ENCODE data around the gene MAT2B. TPM values are rescaled to one million over a fixed set of nuclear protein-coding genes. Genes with fewer than 3 reads are reported as not detected.
A peak's percentile ranks its signal among the peaks of the same experiment; 100 is the strongest.

MAT2B gene
- total and polyA plus RNA-seq, 9 of the 15 experiments (the other 6 are each of a cell fraction or from before 2014, with no cell fraction given): 32.0 to 57.7 (median 43.6) TPM

- TF ChIP-seq SRSF3 (IDR thresholded peaks at IDR 0.05; ENCODE audit: insufficient read depth, low read length): no peak
- TF ChIP-seq ZNF274 (IDR thresholded peaks at IDR 0.05; ENCODE audit: borderline replicate concordance, low read depth, low read length): no peak
- no peak for TF ChIP-seq XRCC3 (IDR thresholded peaks at IDR 0.05)
- TF ChIP-seq RBBP5 (IDR thresholded peaks at IDR 0.05; ENCODE audit: borderline replicate concordance, insufficient read depth, low read length, poor library complexity, severe bottlenecking): peak; percentile 87
- TF ChIP-seq BCOR (IDR thresholded peaks at IDR 0.05): no peak
- TF ChIP-seq ZNF780A (CRISPR knock-in tag; IDR thresholded peaks at IDR 0.05): no peak
- TF ChIP-seq SRSF9 (IDR thresholded peaks at IDR 0.05; ENCODE audit: borderline replicate concordance, low read depth, low read length): no peak
- TF ChIP-seq CHD2 (IDR thresholded peaks at IDR 0.05; ENCODE audit: low read depth, low read length): no peak
- peak; percentile 99 for TF ChIP-seq POLR2G (IDR thresholded peaks at IDR 0.05; ENCODE audit: low read depth, low read length)
- no peak for TF ChIP-seq HIVEP1 (CRISPR knock-in tag; IDR thresholded peaks at IDR 0.05)
- peak; percentile 98 for TF ChIP-seq POLR2A (conservative IDR thresholded peaks at IDR 0.05)
- TF ChIP-seq LEF1 (IDR thresholded peaks at IDR 0.05): 0 out of 2 replicates have a peak, but pooled peaks have one; percentile 22
- TF ChIP-seq ERF (CRISPR knock-in tag; IDR thresholded peaks at IDR 0.05): peak; percentile 46; the same call in 1 of the 2 replicates
- TF ChIP-seq, protein P1, sequence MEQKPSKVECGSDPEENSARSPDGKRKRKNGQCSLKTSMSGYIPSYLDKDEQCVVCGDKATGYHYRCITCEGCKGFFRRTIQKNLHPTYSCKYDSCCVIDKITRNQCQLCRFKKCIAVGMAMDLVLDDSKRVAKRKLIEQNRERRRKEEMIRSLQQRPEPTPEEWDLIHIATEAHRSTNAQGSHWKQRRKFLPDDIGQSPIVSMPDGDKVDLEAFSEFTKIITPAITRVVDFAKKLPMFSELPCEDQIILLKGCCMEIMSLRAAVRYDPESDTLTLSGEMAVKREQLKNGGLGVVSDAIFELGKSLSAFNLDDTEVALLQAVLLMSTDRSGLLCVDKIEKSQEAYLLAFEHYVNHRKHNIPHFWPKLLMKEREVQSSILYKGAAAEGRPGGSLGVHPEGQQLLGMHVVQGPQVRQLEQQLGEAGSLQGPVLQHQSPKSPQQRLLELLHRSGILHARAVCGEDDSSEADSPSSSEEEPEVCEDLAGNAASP (IDR thresholded peaks at IDR 0.05): no peak
- TF ChIP-seq PREB (CRISPR knock-in tag; IDR thresholded peaks at IDR 0.05): no peak
- TF ChIP-seq CBFB (CRISPR knock-in tag; IDR thresholded peaks at IDR 0.05): no peak
- peak; percentile 20 for TF ChIP-seq CHD1 (IDR thresholded peaks at IDR 0.05; ENCODE audit: low read length)
- TF ChIP-seq, protein P2, sequence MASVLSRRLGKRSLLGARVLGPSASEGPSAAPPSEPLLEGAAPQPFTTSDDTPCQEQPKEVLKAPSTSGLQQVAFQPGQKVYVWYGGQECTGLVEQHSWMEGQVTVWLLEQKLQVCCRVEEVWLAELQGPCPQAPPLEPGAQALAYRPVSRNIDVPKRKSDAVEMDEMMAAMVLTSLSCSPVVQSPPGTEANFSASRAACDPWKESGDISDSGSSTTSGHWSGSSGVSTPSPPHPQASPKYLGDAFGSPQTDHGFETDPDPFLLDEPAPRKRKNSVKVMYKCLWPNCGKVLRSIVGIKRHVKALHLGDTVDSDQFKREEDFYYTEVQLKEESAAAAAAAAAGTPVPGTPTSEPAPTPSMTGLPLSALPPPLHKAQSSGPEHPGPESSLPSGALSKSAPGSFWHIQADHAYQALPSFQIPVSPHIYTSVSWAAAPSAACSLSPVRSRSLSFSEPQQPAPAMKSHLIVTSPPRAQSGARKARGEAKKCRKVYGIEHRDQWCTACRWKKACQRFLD (CRISPR knock-in tag; IDR thresholded peaks at IDR 0.05): peak; percentile 49; the same call in 1 of the 2 replicates
- no peak for TF ChIP-seq POU5F1 (IDR thresholded peaks at IDR 0.05; ENCODE audit: borderline replicate concordance, low read depth, low read length, partially characterized antibody)
- no peak for TF ChIP-seq KHSRP (IDR thresholded peaks at IDR 0.05)
- TF ChIP-seq, protein P3, sequence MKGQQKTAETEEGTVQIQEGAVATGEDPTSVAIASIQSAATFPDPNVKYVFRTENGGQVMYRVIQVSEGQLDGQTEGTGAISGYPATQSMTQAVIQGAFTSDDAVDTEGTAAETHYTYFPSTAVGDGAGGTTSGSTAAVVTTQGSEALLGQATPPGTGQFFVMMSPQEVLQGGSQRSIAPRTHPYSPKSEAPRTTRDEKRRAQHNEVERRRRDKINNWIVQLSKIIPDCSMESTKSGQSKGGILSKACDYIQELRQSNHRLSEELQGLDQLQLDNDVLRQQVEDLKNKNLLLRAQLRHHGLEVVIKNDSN (CRISPR knock-in tag; IDR thresholded peaks at IDR 0.05): peak; percentile 51
- TF ChIP-seq ZNF830 (CRISPR knock-in tag; IDR thresholded peaks at IDR 0.05): peak; percentile 79; the same call in 1 of the 2 replicates
- no peak for TF ChIP-seq DACH1 (IDR thresholded peaks at IDR 0.05; ENCODE audit: partially characterized antibody)
- TF ChIP-seq MCM5 (IDR thresholded peaks at IDR 0.05; ENCODE audit: low read depth): no peak
Measured at GRCh38 chr5:163505368-163506094, at the start of gene MAT2B (continued).

Measured in K562 (cell line).